HepG2 (cell line): ENCODE measurements around the gene ACACB. TPM values are rescaled to one million over a fixed set of nuclear protein-coding genes. Genes with fewer than 3 reads are reported as not detected.

ENCODE experiments used
- ATAC-seq: fragments of 200-7000 bp; cut with Tn5 transposase; 3 replicates; pipeline ENCODE4 v1.9.1; 2020; ENCODE audit warnings: mild to moderate bottlenecking, moderate library complexity
- BruUV-seq: library from RNA; stranded (reverse); fragments of 400-500 nt; replicated peaks from 2 replicates; lab custom pipeline; 2021; lab: Mats Ljungman, UMichigan
- CTCF ChIA-PET: fragments of 300-600 bp; formaldehyde crosslinking; extraction: SDS; loops from one replicate; lab custom pipeline; 2021; ENCODE audit warnings: low total read pairs, inconsistent platforms, low intra/inter-chr PET ratio; lab: Yijun Ruan, JAX
- POLR2A ChIA-PET: fragments of 350-600 bp; sonication (Branson Sonifier 250); formaldehyde crosslinking; loops from one replicate; lab custom pipeline; 2020; ENCODE audit warnings: antibody characterized with exemption, inconsistent platforms; lab: Yijun Ruan, JAX
- DNase-seq: peaks from one replicate; pipeline ENCODE4 v3.0.0-alpha.2; 2015; ENCODE audit warnings: low spot score
- FAIRE-seq: peaks from 3 replicates; lab custom pipeline; 2011; peaks lifted over from hg19 to GRCh38; lab: Jason Lieb, UNC
- H2AFZ ChIP-seq: one replicate; pipeline ENCODE4 v1.6.1; 2011; ENCODE audit warnings: low read length, inconsistent platforms
- H3K27ac ChIP-seq: fragments of 300-600 bp; 3 replicates; pipeline ENCODE4 v1.8.0; 2011; ENCODE audit warnings: mixed run types, mild to moderate bottlenecking, mixed read lengths, low read length, inconsistent platforms; ENCODE audit not compliant: insufficient read depth; ENCODE audit errors: extremely low read length
- H3K27me3 ChIP-seq, 2 experiments: fragments of 200-600 bp in 1 of 2; 2 replicates in 1 of 2; 3 replicates in 1 of 2; pipeline versions ENCODE4 v1.6.0 to v1.8.0; 2011; ENCODE audit warnings: low read length in 2 of 2, mild to moderate bottlenecking in 2 of 2, moderate library complexity in 2 of 2, inconsistent platforms in 1 of 2; ENCODE audit not compliant: insufficient read depth in 2 of 2, control insufficient read depth in 1 of 2
- H3K36me3 ChIP-seq, 2 experiments: fragments of 200-600 bp in 1 of 2; replicated peaks in 1 of 2; 2 replicates in 1 of 2; 3 replicates in 1 of 2; pipeline versions ENCODE4 v1.5.1 to v1.8.0; 2011; ENCODE audit warnings: low read length in 2 of 2, inconsistent platforms in 1 of 2; ENCODE audit not compliant: insufficient read depth in 2 of 2, control insufficient read depth in 1 of 2
- H3K4me1 ChIP-seq: 2 replicates; pipeline ENCODE4 v1.5.1; 2012; ENCODE audit warnings: low read length, inconsistent platforms; ENCODE audit not compliant: insufficient read depth
- H3K4me2 ChIP-seq: 2 replicates; pipeline ENCODE4 v1.6.0; 2011; ENCODE audit warnings: low read depth, low read length, inconsistent platforms
- H3K4me3 ChIP-seq, 3 experiments: fragments of 200-600 bp in 1 of 3; sonication (generic), shearing (Covaris generic) in 1 of 3; replicated peaks in 1 of 3; 2 replicates each; pipeline ENCODE4 v1.5.1; 2011 to 2016; ENCODE audit warnings: low read length in 3 of 3, inconsistent platforms in 2 of 3, low read depth in 2 of 3, mild to moderate bottlenecking in 2 of 3, control low read depth in 1 of 3, mixed read lengths in 1 of 3; ENCODE audit not compliant: insufficient read depth in 1 of 3
- H3K79me2 ChIP-seq: one replicate; pipeline ENCODE4 v1.6.1; 2011; ENCODE audit warnings: low read length, inconsistent platforms; ENCODE audit not compliant: insufficient read depth
- H3K9ac ChIP-seq: 2 replicates; pipeline ENCODE4 v1.6.0; 2011; ENCODE audit warnings: mild to moderate bottlenecking, low read depth, low read length, inconsistent platforms; ENCODE audit not compliant: insufficient read depth
- H3K9me3 ChIP-seq: 2 replicates; pipeline ENCODE4 v1.5.1; 2012; ENCODE audit warnings: mild to moderate bottlenecking, low read length
- H4K20me1 ChIP-seq: 2 replicates; pipeline ENCODE4 v1.6.0; 2011; ENCODE audit warnings: inconsistent platforms, mild to moderate bottlenecking, low read length, moderate library complexity; ENCODE audit not compliant: insufficient read depth
- CSRNP2 ChIP-seq: sonication (generic); formaldehyde crosslinking; conservative IDR thresholded peaks from 2 replicates; pipeline ENCODE4 v1.8.0; 2022; ENCODE audit warnings: low read depth, missing genetic modification reagents
- ETV6 ChIP-seq: sonication (generic); formaldehyde crosslinking; conservative IDR thresholded peaks from 2 replicates; pipeline ENCODE4 v1.4.0; 2020; ENCODE audit warnings: missing genetic modification reagents
- HNRNPL ChIP-seq: fragments of 200-400 bp; formaldehyde crosslinking; IDR thresholded peaks from 2 replicates; pipeline ENCODE4 v1.6.1; 2017; ENCODE audit warnings: mild to moderate bottlenecking, low read depth, low read length
- HOMEZ ChIP-seq: IDR thresholded peaks from 2 replicates; pipeline ENCODE4 v1.6.1; 2016; ENCODE audit warnings: low read depth
- MAFF ChIP-seq: IDR thresholded peaks from 2 replicates; pipeline ENCODE4 v1.6.1; 2011; ENCODE audit warnings: low read depth, low read length, improper control_type of control experiment
- NR2C2 ChIP-seq: sonication (generic); formaldehyde crosslinking; IDR thresholded peaks from 2 replicates; pipeline ENCODE4 v1.4.0; 2020; ENCODE audit warnings: missing genetic modification reagents, mild to moderate bottlenecking, moderate library complexity, borderline replicate concordance
- POLR2AphosphoS2 ChIP-seq: IDR thresholded peaks from 2 replicates; pipeline ENCODE4 v1.6.1; 2011; ENCODE audit warnings: low read depth, low read length, improper control_type of control experiment
- ZNF335 ChIP-seq: sonication (generic); formaldehyde crosslinking; IDR thresholded peaks from 2 replicates; pipeline ENCODE4 v1.4.0; 2020; ENCODE audit warnings: missing genetic modification reagents
- WGBS: methylation state at CpG from one replicate; pipeline ENCODE4 v1.1.6; 2017; ENCODE audit warnings: low lambda C conversion rate; 5-methylcytosine and 5-hydroxymethylcytosine counted together
- in situ Hi-C: cut with HindIII; loops from 2 replicates; pipeline ENCODE4 v1.10.0; 2017; ENCODE audit warnings: low pct_unique_long_range_greater_than_20kb; ENCODE audit not compliant: extremely low pct_ligation_motif_present
- intact Hi-C: fragments of 100-400 bp; cut with micrococcal nuclease; formaldehyde crosslinking; loops from one replicate; pipeline ENCODE4 v1.10.0; 2022; ENCODE audit not compliant: unreplicated experiment
- polyA plus RNA-seq, 8 experiments: library from polyadenylated mRNA; depleted of rRNA in 3 of 8; stranded (reverse) in 7 of 8; unstranded in 1 of 8; fragments of >200 nt; fragmentation: Illumina TruSeq in 4 of 8; extraction: Trizol in 4 of 8; gene quantifications; 2 replicates each; pipeline versions ENCODE4 v1.2.1 to v1.2.3, GENCODE V29; 2011 to 2016; ENCODE audit warnings: low read depth in 4 of 8, missing spikeins in 1 of 8, mixed read lengths in 1 of 8; ENCODE audit not compliant: insufficient read depth in 1 of 8
- total RNA-seq, 5 experiments: library from RNA; depleted of rRNA; stranded (reverse); fragments of >200 nt; fragmentation: Illumina TruSeq; extraction: Trizol; gene quantifications; 2 replicates each; pipeline ENCODE4 v1.2.3, GENCODE V29; 2016; ENCODE audit warnings: low read depth in 1 of 5
- TF ChIP-seq, protein P1 (sequence below): sonication (generic); formaldehyde crosslinking; IDR thresholded peaks from 2 replicates; pipeline ENCODE4 v1.8.1; 2023; ENCODE audit warnings: mild to moderate bottlenecking, inconsistent platforms, moderate library complexity, missing genetic modification reagents, borderline replicate concordance
- TF ChIP-seq, protein P2 (sequence below): sonication (generic); formaldehyde crosslinking; IDR thresholded peaks from 2 replicates; pipeline ENCODE4 v1.8.0; 2022; ENCODE audit warnings: missing genetic modification reagents, mild to moderate bottlenecking, borderline replicate concordance
- TF ChIP-seq, protein P3 (sequence below): fragments of 450-650 bp; IDR thresholded peaks from 2 replicates; pipeline ENCODE4 v1.6.1; 2016

Gene ACACB
- total and polyA plus RNA-seq, 2 of the 13 experiments (the other 11 are each of a cell fraction or from before 2014, with no cell fraction given), result 6.2 to 8.6 TPM

DNA sequence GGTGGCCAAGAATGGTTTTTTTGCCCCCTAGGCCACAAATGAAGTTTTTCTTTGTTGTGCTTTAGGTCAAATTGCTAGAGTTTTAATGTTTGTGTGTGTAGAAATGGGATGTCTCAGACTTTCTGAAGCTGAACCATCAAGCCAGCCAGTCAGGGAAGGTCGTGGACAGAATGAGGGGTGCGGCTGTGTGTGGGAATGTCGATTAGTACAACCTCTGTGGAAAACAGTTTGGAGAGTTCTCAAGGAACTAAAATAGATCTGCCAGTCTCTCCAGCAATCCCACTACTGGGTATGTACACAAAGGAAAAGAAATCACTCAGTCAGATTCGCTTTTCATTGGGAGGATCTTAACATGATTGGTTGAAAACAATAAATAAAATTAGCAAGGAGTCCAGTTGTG is 44.5 kb downstream of the ACACB start:
- FAIRE-seq, result no peak
- in situ Hi-C loops, result no loop called here
- intact Hi-C loops, result no loop called here

More for the DNA sequence above, 44.5 kb downstream of the ACACB start:
- Histone ChIP-seq H3K4me1 (peaks cover 9% of the 10 kb centered on the region; the same call in 1 of the 2 replicates), H2AFZ (no peak overlapping the region), H3K9ac (no peak overlapping the region), H4K20me1 (no peaks in the 10 kb centered on the region), H3K36me3 (0 out of 5 replicates have a peak, but pooled peaks cover 1 to 3% of the 10 kb centered on the region in 2 experiments), H3K4me3 (no peak overlapping the region), H3K27me3 (no peaks in the 10 kb centered on the region), H3K4me2 (no peak overlapping the region), H3K79me2 (peaks cover 2% of the 10 kb centered on the region), H3K27ac (no peak overlapping the region), H3K9me3 (no peaks in the 10 kb centered on the region)
- no TSS peak for BruUV-seq
- no peak for TF ChIP-seq POLR2AphosphoS2
- no peak for TF ChIP-seq HNRNPL
- TF ChIP-seq, protein P1, sequence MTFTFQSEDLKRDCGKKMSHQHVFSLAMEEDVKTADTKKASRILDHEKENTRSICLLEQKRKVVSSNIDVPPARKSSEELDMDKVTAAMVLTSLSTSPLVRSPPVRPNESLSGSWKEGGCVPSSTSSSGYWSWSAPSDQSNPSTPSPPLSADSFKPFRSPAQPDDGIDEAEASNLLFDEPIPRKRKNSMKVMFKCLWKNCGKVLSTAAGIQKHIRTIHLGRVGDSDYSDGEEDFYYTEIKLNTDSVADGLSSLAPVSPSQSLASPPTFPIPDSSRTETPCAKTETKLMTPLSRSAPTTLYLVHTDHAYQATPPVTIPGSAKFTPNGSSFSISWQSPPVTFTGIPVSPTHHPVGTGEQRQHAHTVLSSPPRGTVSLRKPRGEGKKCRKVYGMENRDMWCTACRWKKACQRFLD, result no peak
- TF ChIP-seq ETV6 (CRISPR knock-in tag), result no peak
- TF ChIP-seq CSRNP2 (CRISPR knock-in tag), result no peak
- no peak for TF ChIP-seq ZNF335 (CRISPR knock-in tag)
- TF ChIP-seq, protein P2, sequence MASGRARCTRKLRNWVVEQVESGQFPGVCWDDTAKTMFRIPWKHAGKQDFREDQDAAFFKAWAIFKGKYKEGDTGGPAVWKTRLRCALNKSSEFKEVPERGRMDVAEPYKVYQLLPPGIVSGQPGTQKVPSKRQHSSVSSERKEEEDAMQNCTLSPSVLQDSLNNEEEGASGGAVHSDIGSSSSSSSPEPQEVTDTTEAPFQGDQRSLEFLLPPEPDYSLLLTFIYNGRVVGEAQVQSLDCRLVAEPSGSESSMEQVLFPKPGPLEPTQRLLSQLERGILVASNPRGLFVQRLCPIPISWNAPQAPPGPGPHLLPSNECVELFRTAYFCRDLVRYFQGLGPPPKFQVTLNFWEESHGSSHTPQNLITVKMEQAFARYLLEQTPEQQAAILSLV, result no peak
- no peak for TF ChIP-seq HOMEZ
- TF ChIP-seq NR2C2, result no peak
- no peak for TF ChIP-seq MAFF
- TF ChIP-seq, protein P3, sequence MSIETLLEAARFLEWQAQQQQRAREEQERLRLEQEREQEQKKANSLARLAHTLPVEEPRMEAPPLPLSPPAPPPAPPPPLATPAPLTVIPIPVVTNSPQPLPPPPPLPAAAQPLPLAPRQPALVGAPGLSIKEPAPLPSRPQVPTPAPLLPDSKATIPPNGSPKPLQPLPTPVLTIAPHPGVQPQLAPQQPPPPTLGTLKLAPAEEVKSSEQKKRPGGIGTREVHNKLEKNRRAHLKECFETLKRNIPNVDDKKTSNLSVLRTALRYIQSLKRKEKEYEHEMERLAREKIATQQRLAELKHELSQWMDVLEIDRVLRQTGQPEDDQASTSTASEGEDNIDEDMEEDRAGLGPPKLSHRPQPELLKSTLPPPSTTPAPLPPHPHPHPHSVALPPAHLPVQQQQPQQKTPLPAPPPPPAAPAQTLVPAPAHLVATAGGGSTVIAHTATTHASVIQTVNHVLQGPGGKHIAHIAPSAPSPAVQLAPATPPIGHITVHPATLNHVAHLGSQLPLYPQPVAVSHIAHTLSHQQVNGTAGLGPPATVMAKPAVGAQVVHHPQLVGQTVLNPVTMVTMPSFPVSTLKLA, result no peak
- no peak for ATAC-seq
- CTCF ChIA-PET, result no interaction called here
- POLR2A ChIA-PET, result no interaction called here
- 96% methylated on average over 4 of the region's 4 CpGs for WGBS
- no peak for DNase-seq
